ENCODE data around the gene KRTAP1-3. TPM values are rescaled to one million over a fixed set of nuclear protein-coding genes. Genes with fewer than 3 reads are reported as not detected.
"Not testable (repeated sequence)": the region's sequence is repeated elsewhere in the genome, so short reads cannot be mapped to it uniquely, and the experiment has no call there.

KRTAP1-3 gene
- total RNA-seq, 4 donors from 2014 or later, result not detected

GRCh38 chr17:41057547-41057946 is 22.9 kb upstream of the KRTAP1-3 start:
- Histone ChIP-seq H3K9me3 (no peaks in the 10 kb centered on the region), H3K27ac (no peak overlapping the region), H3K27me3 (peaks cover 0 to 15% (median 0%) of the 10 kb centered on the region in 4 donors), H3K4me1 (no peaks in the 10 kb centered on the region), H3K4me3 (no peak overlapping the region), H3K36me3 (no peaks in the 10 kb centered on the region)
- DNase-seq, result no peak
- 89 to 93% methylated on average over 1 of the region's 1 CpG for WGBS, 2 donors
- TF ChIP-seq CTCF (IDR thresholded peaks at IDR 0.05) (no peak), POLR2A (IDR thresholded peaks at IDR 0.05) (no peak)
- intact Hi-C loops (cut with DNase I), result no loop called here

- intact Hi-C loops (cut with DNase I); DNase-seq; H3K9me3 ChIP-seq; H3K4me3 ChIP-seq; H3K4me1 ChIP-seq; H3K27ac ChIP-seq; H3K36me3 ChIP-seq: not testable (repeated sequence)
- peaks cover 0 to 15% (median 0%) of the 10 kb centered on the region in 4 donors for H3K27me3 ChIP-seq
- WGBS, 2 donors, result 38 to 59% methylated on average over 1 of the region's 6 CpGs
Measured at GRCh38 chr17:41055130-41055529, 20.5 kb upstream of the KRTAP1-3 start, which contains the start of gene KRTAP2-2. KRTAP2-2 (minus strand) TSS chr17:41055230; CDS start chr17:41055211, 19 bp downstream.

DNA sequence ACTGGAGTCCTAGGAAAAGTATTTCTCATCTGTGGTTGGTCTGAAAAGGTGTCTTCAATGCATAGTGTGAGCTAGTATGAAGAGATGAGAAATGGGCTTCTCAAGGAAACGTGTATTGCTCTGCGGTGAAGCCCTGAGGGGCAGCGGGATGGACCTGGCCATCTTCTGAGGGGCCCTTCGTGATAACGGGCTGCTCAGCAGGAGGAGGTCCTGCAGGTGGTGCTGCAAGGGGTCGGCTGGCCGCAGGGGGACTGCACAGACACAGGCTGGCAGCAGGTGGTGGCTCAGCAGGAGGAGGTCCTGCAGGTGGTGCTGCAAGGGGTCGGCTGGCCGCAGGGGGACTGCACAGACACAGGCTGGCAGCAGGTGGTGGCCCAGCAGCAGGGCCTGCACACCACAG is 19.9 kb upstream of the KRTAP1-3 start:
- H3K9me3 ChIP-seq; H3K27ac ChIP-seq; H3K4me1 ChIP-seq; intact Hi-C loops (cut with DNase I); H3K4me3 ChIP-seq; H3K36me3 ChIP-seq; DNase-seq: not testable (repeated sequence)
- WGBS, 2 donors, result 81 to 84% methylated on average over 7 of the region's 9 CpGs
- H3K27me3 ChIP-seq, result peaks cover 0 to 15% (median 0%) of the 10 kb centered on the region in 4 donors

DNA sequence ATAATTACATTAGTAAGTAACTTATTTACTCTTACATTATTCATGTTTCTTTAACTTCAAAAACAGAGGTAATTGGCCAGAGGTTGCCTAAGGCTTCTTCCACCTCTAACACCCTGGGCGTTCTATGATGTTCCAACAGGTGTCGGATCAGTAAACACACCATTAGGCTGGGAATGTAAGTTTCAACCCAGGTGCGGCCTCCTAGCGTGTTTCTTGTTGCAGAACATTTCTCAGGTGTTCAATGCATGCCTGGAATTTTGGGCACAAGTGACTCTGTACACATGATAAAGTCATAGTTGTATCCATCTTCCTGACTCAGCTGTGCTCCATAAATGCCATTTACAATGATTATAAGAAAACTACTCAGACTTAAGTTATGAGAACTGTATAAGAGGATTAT is 19.4 kb upstream of the KRTAP1-3 start:
- no peak overlapping the region for H3K27ac ChIP-seq
- intact Hi-C loops (cut with DNase I), result no loop called here
- no peaks in the 10 kb centered on the region for H3K36me3 ChIP-seq
- H3K27me3 ChIP-seq, result peaks cover 0 to 18% (median 0%) of the 10 kb centered on the region in 4 donors
- H3K4me3 ChIP-seq, result no peak overlapping the region
- DNase-seq, result no peak
- TF ChIP-seq POLR2A (IDR thresholded peaks at IDR 0.05), result no peak
- no peak for TF ChIP-seq CTCF (IDR thresholded peaks at IDR 0.05)
- no peaks in the 10 kb centered on the region for H3K9me3 ChIP-seq
- 69 to 87% methylated on average over 4 of the region's 4 CpGs for WGBS, 2 donors
- no peaks in the 10 kb centered on the region for H3K4me1 ChIP-seq

DNA sequence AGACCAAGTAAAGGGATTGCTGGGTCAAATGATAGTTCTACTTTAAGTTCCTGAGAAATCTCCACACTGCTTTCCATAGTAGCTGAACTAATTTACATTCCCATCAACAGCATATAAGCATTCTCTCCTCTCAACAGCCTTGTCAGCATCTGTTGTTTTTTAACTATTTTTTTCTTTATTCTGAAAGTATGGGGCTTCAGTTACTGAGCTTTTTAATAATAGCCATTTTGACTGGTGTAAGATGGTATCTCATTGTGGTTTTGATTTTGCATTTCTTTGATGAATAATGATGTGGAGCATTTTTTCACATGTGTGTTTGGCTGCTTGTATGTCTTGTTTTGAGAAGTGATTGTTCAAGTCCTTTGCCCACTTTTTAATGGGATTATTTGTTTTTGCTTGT is 17.9 kb upstream of the KRTAP1-3 start:
- Histone ChIP-seq H3K9me3 (no peaks in the 10 kb centered on the region), H3K4me1 (no peaks in the 10 kb centered on the region), H3K4me3 (no peak overlapping the region), H3K27ac (no peak overlapping the region), H3K27me3 (peaks cover 0 to 16% (median 0%) of the 10 kb centered on the region in 4 donors), H3K36me3 (no peaks in the 10 kb centered on the region)
- no peak for DNase-seq
- intact Hi-C loops (cut with DNase I), result no loop called here
- TF ChIP-seq CTCF (IDR thresholded peaks at IDR 0.05), result no peak
- no peak for TF ChIP-seq POLR2A (IDR thresholded peaks at IDR 0.05)

DNA sequence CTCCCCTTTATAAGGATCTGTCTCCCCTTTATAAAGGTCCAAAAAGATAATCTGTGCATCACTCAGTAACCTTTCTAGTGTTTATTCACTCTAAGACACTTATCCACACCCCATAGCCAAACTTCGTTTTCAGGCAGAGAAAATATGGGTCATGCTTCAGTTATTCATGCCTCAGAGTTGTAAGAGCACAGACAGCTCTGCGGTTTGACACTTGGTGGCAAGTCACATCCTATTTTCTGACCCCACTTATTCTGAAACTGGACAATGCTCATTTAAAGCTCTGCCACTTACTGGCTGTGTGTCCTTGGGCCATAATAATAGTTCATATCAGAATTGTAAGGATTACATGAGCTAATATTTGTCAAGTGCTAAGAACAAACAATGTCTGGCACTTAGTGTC is 14.4 kb upstream of the KRTAP1-3 start:
- intact Hi-C loops (cut with DNase I), result no loop called here
- no peak for DNase-seq
- 26 to 37% methylated on average over 2 of the region's 2 CpGs for WGBS, 2 donors
- Histone ChIP-seq H3K27ac (no peak overlapping the region), H3K27me3 (peaks cover 0 to 14% (median 0%) of the 10 kb centered on the region in 4 donors), H3K4me1 (no peaks in the 10 kb centered on the region), H3K9me3 (no peaks in the 10 kb centered on the region), H3K36me3 (no peaks in the 10 kb centered on the region), H3K4me3 (no peak overlapping the region)
- TF ChIP-seq POLR2A (IDR thresholded peaks at IDR 0.05) (no peak), CTCF (IDR thresholded peaks at IDR 0.05) (no peak)

Measured in esophagus squamous epithelium (tissue), 5 donors.